Esophagus muscularis mucosa (tissue), 3 donors: Measurements from ENCODE around the gene EFNA4.

ENCODE experiments used
- POLR2A ChIP-seq: fragments of 450-650 bp; IDR thresholded peaks from one replicate; pipeline ENCODE4 v1.6.1; 2017; ENCODE audit warnings: antibody characterized with exemption, moderate library complexity, mild to moderate bottlenecking, low read depth
- POLR2AphosphoS5 ChIP-seq, 2 donors: sonication (generic); formaldehyde crosslinking; IDR thresholded peaks; one replicate each; pipeline ENCODE4 v1.6.1; 2017; ENCODE audit warnings: antibody characterized with exemption in 2 of 2
- TF ChIP-seq, protein P1 (sequence below), 3 experiments: fragments of 200-600 bp in 2 of 3; fragments of 450-650 bp in 1 of 3; sonication (generic) in 2 of 3; IDR thresholded peaks; one replicate each; pipeline ENCODE4 v1.5.1; 2017 to 2019; ENCODE audit warnings: antibody characterized with exemption in 3 of 3, mild to moderate bottlenecking in 2 of 3, moderate library complexity in 1 of 3

DNA sequence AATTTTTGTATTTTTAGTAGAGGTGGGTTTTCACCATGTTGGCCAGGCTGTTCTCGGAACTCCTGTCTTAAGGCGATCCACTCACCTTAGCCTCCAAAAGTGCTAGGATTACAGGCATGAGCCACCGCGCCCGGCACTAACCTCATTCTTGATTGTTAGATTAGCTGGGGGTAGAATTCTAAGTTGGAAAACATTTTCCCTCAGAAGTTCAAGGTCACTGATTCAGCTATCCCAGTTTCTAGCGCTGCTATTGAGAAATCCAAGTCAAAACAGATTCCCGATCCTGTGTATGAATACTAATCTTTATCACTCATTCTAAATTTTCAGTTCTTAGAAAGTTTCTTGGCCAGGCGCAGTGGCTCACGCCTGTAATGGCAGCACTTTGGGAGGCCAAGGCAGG is 39.8 kb downstream of the EFNA4 start:
- TF ChIP-seq, protein P1, sequence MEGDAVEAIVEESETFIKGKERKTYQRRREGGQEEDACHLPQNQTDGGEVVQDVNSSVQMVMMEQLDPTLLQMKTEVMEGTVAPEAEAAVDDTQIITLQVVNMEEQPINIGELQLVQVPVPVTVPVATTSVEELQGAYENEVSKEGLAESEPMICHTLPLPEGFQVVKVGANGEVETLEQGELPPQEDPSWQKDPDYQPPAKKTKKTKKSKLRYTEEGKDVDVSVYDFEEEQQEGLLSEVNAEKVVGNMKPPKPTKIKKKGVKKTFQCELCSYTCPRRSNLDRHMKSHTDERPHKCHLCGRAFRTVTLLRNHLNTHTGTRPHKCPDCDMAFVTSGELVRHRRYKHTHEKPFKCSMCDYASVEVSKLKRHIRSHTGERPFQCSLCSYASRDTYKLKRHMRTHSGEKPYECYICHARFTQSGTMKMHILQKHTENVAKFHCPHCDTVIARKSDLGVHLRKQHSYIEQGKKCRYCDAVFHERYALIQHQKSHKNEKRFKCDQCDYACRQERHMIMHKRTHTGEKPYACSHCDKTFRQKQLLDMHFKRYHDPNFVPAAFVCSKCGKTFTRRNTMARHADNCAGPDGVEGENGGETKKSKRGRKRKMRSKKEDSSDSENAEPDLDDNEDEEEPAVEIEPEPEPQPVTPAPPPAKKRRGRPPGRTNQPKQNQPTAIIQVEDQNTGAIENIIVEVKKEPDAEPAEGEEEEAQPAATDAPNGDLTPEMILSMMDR (IDR thresholded peaks at IDR 0.05), result no peak
- no peak for TF ChIP-seq POLR2A
- no peak for TF ChIP-seq POLR2AphosphoS5 (IDR thresholded peaks at IDR 0.05)
